Liver (tissue), 9 donors: ENCODE measurements around the gene SPPL2C. TPM values are rescaled to one million over a fixed set of nuclear protein-coding genes. Genes with fewer than 3 reads are reported as not detected.
A peak's percentile ranks its signal among the peaks of the same experiment; 100 is the strongest.

Experiments
- DNase-seq: peaks from one replicate; pipeline ENCODE4 v3.0.0-alpha.2; 2017; ENCODE audit warnings: low spot score
- H3K27ac ChIP-seq, 2 donors: one replicate each; pipeline ENCODE4 v1.7.0; 2013; ENCODE audit warnings: inconsistent platforms in 2 of 2, low read length in 2 of 2, control low read depth in 1 of 2, low read depth in 1 of 2, mild to moderate bottlenecking in 1 of 2
- H3K27me3 ChIP-seq, 4 donors: one replicate each; pipeline versions ENCODE4 v1.6.1 to v1.7.0; 2013; ENCODE audit warnings: low read length in 3 of 4, inconsistent platforms in 1 of 4, mild to moderate bottlenecking in 1 of 4, moderate library complexity in 1 of 4; ENCODE audit not compliant: control insufficient read depth in 4 of 4, insufficient read depth in 4 of 4
- H3K36me3 ChIP-seq, 4 donors: one replicate each; pipeline versions ENCODE4 v1.6.1 to v1.7.0; 2013; ENCODE audit warnings: low read length in 3 of 4, mild to moderate bottlenecking in 3 of 4, low read depth in 1 of 4, moderate library complexity in 1 of 4; ENCODE audit not compliant: control insufficient read depth in 4 of 4, insufficient read depth in 3 of 4
- H3K4me1 ChIP-seq, 4 donors: one replicate each; pipeline versions ENCODE4 v1.6.1 to v1.7.0; 2013; ENCODE audit warnings: low read length in 3 of 4, mild to moderate bottlenecking in 3 of 4, moderate library complexity in 1 of 4; ENCODE audit not compliant: control insufficient read depth in 4 of 4, insufficient read depth in 4 of 4
- H3K4me3 ChIP-seq, 3 donors: one replicate each; pipeline versions ENCODE4 v1.6.1 to v1.7.0; 2013; ENCODE audit warnings: low read length in 3 of 3, control low read depth in 1 of 3, low read depth in 1 of 3, mild to moderate bottlenecking in 1 of 3
- H3K9ac ChIP-seq, 2 donors: one replicate each; pipeline ENCODE4 v1.7.0; 2013; ENCODE audit warnings: low read length in 2 of 2, mild to moderate bottlenecking in 2 of 2, moderate library complexity in 2 of 2, control low read depth in 1 of 2, low read depth in 1 of 2
- H3K9me3 ChIP-seq, 4 donors: one replicate each; pipeline versions ENCODE4 v1.6.1 to v1.7.0; 2013; ENCODE audit warnings: low read length in 3 of 4; ENCODE audit not compliant: control insufficient read depth in 4 of 4
- EGR1 ChIP-seq, 2 donors: IDR thresholded peaks; 2 replicates each; pipeline ENCODE4 v1.6.1; 2016 to 2018; ENCODE audit warnings: antibody characterized with exemption in 2 of 2, low read depth in 2 of 2
- FOXA1 ChIP-seq: IDR thresholded peaks from 2 replicates; pipeline ENCODE4 v1.6.1; 2016; ENCODE audit warnings: antibody characterized with exemption
- HNF4A ChIP-seq, 2 donors: conservative IDR thresholded peaks; 2 replicates each; pipeline ENCODE4 v1.6.1; 2016; ENCODE audit warnings: antibody characterized with exemption in 2 of 2, mild to moderate bottlenecking in 2 of 2
- JUND ChIP-seq, 2 donors: IDR thresholded peaks; 2 replicates each; pipeline ENCODE4 v1.6.1; 2016; ENCODE audit warnings: antibody characterized with exemption in 2 of 2
- NR2F2 ChIP-seq: IDR thresholded peaks from 2 replicates; pipeline ENCODE4 v1.6.1; 2016; ENCODE audit warnings: antibody characterized with exemption
- RAD21 ChIP-seq, 2 donors: IDR thresholded peaks; 2 replicates each; pipeline ENCODE4 v1.6.1; 2016; ENCODE audit warnings: antibody characterized with exemption in 2 of 2, mild to moderate bottlenecking in 2 of 2
- RXRA ChIP-seq, 2 donors: IDR thresholded peaks; 2 replicates each; pipeline ENCODE4 v1.6.1; 2017 to 2018; ENCODE audit warnings: antibody characterized with exemption in 2 of 2, mild to moderate bottlenecking in 1 of 2
- SP1 ChIP-seq: IDR thresholded peaks from 2 replicates; pipeline ENCODE4 v1.6.1; 2018; ENCODE audit warnings: antibody characterized with exemption, mild to moderate bottlenecking
- YY1 ChIP-seq: IDR thresholded peaks from 2 replicates; pipeline ENCODE4 v1.6.1; 2016; ENCODE audit warnings: antibody characterized with exemption, mild to moderate bottlenecking
- WGBS: extraction: QIAGEN DNeasy Blood & Tissue Kit; methylation state at CpG from one replicate; pipeline ENCODE4 v1.1.7; 2013; 5-methylcytosine and 5-hydroxymethylcytosine counted together
- polyA plus RNA-seq, 2 donors: library from polyadenylated mRNA; stranded (reverse) in 1 of 2; unstranded in 1 of 2; fragments of 200-250 nt in 1 of 2; fragments of >200 nt in 1 of 2; fragmentation: Nextera tagmentation in 1 of 2; extraction: Ambion mirVana in 1 of 2; gene quantifications; one replicate each; pipeline versions ENCODE4 v1.2.1 to v1.2.3, GENCODE V29; 2013 to 2015
- total RNA-seq, 2 donors: library from RNA; depleted of rRNA; stranded (reverse); fragments of >200 nt; gene quantifications; one replicate each; pipeline ENCODE4 v1.2.3, GENCODE V29; 2014
- TF ChIP-seq, protein P1 (sequence below): fragments of 150-350 bp; IDR thresholded peaks from 2 replicates; pipeline ENCODE4 v1.5.1; 2017; ENCODE audit warnings: improper control_type of control experiment, low read depth, low read length; ENCODE audit not compliant: missing input control
- TF ChIP-seq, protein P2 (sequence below): IDR thresholded peaks from 2 replicates; pipeline ENCODE4 v1.6.1; 2016; ENCODE audit warnings: antibody characterized with exemption, mild to moderate bottlenecking
- TF ChIP-seq, protein P3 (sequence below): IDR thresholded peaks from 2 replicates; pipeline ENCODE4 v1.6.1; 2016; ENCODE audit warnings: antibody characterized with exemption
- donor health status: healthy.
- donor health status: healthy.
- donor health status: healthy.
- donor health status: healthy.
- donor health status: healthy.

Gene SPPL2C
- total and polyA plus RNA-seq, 4 donors = not detected

DNA sequence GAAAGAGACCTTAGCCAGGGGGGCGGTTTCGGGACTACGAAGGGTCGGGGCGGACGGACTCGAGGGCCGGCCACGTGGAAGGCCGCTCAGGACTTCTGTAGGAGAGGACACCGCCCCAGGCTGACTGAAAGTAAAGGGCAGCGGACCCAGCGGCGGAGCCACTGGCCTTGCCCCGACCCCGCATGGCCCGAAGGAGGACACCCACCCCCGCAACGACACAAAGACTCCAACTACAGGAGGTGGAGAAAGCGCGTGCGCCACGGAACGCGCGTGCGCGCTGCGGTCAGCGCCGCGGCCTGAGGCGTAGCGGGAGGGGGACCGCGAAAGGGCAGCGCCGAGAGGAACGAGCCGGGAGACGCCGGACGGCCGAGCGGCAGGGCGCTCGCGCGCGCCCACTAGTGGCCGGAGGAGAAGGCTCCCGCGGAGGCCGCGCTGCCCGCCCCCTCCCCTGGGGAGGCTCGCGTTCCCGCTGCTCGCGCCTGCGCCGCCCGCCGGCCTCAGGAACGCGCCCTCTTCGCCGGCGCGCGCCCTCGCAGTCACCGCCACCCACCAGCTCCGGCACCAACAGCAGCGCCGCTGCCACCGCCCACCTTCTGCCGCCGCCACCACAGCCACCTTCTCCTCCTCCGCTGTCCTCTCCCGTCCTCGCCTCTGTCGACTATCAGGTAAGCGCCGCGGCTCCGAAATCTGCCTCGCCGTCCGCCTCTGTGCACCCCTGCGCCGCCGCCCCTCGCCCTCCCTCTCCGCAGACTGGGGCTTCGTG is 49.5 kb downstream of the SPPL2C start, which contains the start of gene MAPT:
MAPT (plus strand) TSS at position 533 of the 763 bp plus-strand sequence. CDS start 67,784 bp downstream, outside the sequence.
- H3K27me3 ChIP-seq = peaks cover 0 to 13% (median 2%) of the 10 kb centered on the region in 4 donors
- peaks cover 10 to 42% (median 35%) of the 10 kb centered on the region in 4 donors for H3K4me1 ChIP-seq
- peak within 1 kb of the TSS in 1 of 2 donors; percentile 50 for H3K9ac ChIP-seq
- H3K4me3 ChIP-seq = peak within 1 kb of the TSS; percentile 14 to 74 (median 61)
- TF ChIP-seq RAD21 (IDR thresholded peaks at IDR 0.05) (peak; percentile 19 to 40), FOXA1 (no peak), NR2F2 (no peak), SP1 (no peak), RXRA (IDR thresholded peaks at IDR 0.05) (no peak), YY1 (no peak), EGR1 (IDR thresholded peaks at IDR 0.05; ENCODE audit: low read depth in 2 of 2) (peak; percentile 70 to 81), HNF4A (conservative IDR thresholded peaks at IDR 0.05) (no peak)
- TF ChIP-seq, protein P1, sequence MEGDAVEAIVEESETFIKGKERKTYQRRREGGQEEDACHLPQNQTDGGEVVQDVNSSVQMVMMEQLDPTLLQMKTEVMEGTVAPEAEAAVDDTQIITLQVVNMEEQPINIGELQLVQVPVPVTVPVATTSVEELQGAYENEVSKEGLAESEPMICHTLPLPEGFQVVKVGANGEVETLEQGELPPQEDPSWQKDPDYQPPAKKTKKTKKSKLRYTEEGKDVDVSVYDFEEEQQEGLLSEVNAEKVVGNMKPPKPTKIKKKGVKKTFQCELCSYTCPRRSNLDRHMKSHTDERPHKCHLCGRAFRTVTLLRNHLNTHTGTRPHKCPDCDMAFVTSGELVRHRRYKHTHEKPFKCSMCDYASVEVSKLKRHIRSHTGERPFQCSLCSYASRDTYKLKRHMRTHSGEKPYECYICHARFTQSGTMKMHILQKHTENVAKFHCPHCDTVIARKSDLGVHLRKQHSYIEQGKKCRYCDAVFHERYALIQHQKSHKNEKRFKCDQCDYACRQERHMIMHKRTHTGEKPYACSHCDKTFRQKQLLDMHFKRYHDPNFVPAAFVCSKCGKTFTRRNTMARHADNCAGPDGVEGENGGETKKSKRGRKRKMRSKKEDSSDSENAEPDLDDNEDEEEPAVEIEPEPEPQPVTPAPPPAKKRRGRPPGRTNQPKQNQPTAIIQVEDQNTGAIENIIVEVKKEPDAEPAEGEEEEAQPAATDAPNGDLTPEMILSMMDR = peak; percentile 96
- TF ChIP-seq, protein P2, sequence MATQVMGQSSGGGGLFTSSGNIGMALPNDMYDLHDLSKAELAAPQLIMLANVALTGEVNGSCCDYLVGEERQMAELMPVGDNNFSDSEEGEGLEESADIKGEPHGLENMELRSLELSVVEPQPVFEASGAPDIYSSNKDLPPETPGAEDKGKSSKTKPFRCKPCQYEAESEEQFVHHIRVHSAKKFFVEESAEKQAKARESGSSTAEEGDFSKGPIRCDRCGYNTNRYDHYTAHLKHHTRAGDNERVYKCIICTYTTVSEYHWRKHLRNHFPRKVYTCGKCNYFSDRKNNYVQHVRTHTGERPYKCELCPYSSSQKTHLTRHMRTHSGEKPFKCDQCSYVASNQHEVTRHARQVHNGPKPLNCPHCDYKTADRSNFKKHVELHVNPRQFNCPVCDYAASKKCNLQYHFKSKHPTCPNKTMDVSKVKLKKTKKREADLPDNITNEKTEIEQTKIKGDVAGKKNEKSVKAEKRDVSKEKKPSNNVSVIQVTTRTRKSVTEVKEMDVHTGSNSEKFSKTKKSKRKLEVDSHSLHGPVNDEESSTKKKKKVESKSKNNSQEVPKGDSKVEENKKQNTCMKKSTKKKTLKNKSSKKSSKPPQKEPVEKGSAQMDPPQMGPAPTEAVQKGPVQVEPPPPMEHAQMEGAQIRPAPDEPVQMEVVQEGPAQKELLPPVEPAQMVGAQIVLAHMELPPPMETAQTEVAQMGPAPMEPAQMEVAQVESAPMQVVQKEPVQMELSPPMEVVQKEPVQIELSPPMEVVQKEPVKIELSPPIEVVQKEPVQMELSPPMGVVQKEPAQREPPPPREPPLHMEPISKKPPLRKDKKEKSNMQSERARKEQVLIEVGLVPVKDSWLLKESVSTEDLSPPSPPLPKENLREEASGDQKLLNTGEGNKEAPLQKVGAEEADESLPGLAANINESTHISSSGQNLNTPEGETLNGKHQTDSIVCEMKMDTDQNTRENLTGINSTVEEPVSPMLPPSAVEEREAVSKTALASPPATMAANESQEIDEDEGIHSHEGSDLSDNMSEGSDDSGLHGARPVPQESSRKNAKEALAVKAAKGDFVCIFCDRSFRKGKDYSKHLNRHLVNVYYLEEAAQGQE = no peak
- TF ChIP-seq, protein P3, sequence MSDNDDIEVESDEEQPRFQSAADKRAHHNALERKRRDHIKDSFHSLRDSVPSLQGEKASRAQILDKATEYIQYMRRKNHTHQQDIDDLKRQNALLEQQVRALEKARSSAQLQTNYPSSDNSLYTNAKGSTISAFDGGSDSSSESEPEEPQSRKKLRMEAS = peak; percentile 75
- peak within 1 kb of the TSS in 1 of 2 donors; percentile 56 for H3K27ac ChIP-seq
- DNase-seq = peak; percentile 85
- H3K9me3 ChIP-seq = no peaks in the 10 kb centered on the region
- H3K36me3 ChIP-seq = no peaks in the 10 kb centered on the region
- WGBS = 4% methylated on average over 97 of the region's 97 CpGs

DNA sequence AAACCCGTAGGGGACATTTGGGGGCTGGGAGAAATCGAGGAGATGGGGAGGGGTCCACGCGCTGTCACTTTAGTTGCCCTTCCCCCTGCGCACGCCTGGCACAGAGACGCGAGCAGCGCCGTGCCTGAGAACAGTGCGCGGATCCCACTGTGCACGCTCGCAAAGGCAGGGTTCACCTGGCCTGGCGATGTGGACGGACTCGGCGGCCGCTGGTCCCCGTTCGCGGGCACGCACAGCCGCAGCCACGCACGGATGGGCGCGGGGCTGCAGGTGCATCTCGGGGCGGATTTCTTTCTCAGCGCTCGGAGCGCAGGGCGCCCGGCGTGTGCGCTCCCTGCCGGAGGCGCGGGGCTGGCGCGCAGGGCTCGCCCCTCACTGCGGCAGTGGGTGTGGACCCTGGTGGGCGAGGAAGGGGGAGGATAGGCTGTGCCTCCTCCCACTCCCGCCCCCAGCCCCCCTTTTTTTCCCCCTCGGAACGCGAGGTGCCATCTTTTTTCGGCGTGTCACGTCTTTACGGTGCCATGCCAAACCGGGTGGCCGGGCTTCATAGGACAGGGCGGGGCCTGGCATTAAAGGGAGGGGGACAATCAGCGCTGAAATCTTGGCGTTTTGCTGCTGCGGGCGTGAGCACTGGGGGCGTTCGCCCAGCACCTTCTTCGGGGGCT is 50.8 kb downstream of the SPPL2C start:
- TF ChIP-seq JUND (IDR thresholded peaks at IDR 0.05) = no peak
- peaks cover 0 to 13% (median under 1%) of the 10 kb centered on the region in 4 donors for H3K27me3 ChIP-seq
- peaks cover 10 to 44% (median 35%) of the 10 kb centered on the region in 4 donors for H3K4me1 ChIP-seq

More for the DNA sequence above, 50.8 kb downstream of the SPPL2C start:
- no peaks in the 10 kb centered on the region for H3K36me3 ChIP-seq
- 1% methylated on average over 63 of the region's 63 CpGs for whole genome bisulfite sequencing
- H3K27ac ChIP-seq = no peak overlapping the region
- DNase-seq = no peak
- peak overlapping the region in 2 of 3 donors; percentile 28 to 74 for H3K4me3 ChIP-seq
- no peaks in the 10 kb centered on the region for H3K9me3 ChIP-seq
- no peak overlapping the region for H3K9ac ChIP-seq
